GM23248 (cell line): ENCODE measurements around the gene TNFAIP3.

Experiments
- EZH2 ChIP-seq: fragments of 200-600 bp; sonication (generic); IDR thresholded peaks from 2 replicates; pipeline ENCODE4 v1.6.1; 2018; ENCODE audit warnings: antibody characterized with exemption, mild to moderate bottlenecking; ENCODE audit not compliant: insufficient read depth, poor library complexity, severe bottlenecking
- EZH2phosphoT487 ChIP-seq: fragments of 200-600 bp; sonication (generic); IDR thresholded peaks from 2 replicates; pipeline ENCODE4 v1.6.1; 2018; ENCODE audit warnings: antibody characterized with exemption, moderate library complexity, mild to moderate bottlenecking, low read depth; ENCODE audit not compliant: insufficient read depth

- no peak for TF ChIP-seq EZH2phosphoT487
- no peak for TF ChIP-seq EZH2
These were observed 3.7 kb downstream of the TNFAIP3 start for GRCh38 chr6:137870744-137871247.
